Naive thymus-derived CD4-positive, alpha-beta T cell (primary cell): ENCODE measurements around the gene NDEL1. TPM values are rescaled to one million over a fixed set of nuclear protein-coding genes. Genes with fewer than 3 reads are reported as not detected.
"Not testable (repeated sequence)": the region's sequence is repeated elsewhere in the genome, so short reads cannot be mapped to it uniquely, and the experiment has no call there.

Experiments used
- ATAC-seq: fragments of 150-1000 bp; cut with Tn5 transposase; 2 replicates; pipeline ENCODE4 v1.10.0; 2021; ENCODE audit warnings: mild to moderate bottlenecking, moderate library complexity
- CTCF ChIA-PET: fragments of 350-600 bp; sonication (Branson Sonifier 250); formaldehyde crosslinking; loops from one replicate; lab custom pipeline; 2021; ENCODE audit warnings: antibody characterized with exemption; lab: Charles Lee
- POLR2A ChIA-PET: fragments of 350-600 bp; sonication (Branson Sonifier 250); formaldehyde crosslinking; loops from one replicate; lab custom pipeline; 2021; ENCODE audit warnings: antibody characterized with exemption, inconsistent platforms; lab: Charles Lee
- DNase-seq, 9 donors: peaks; one replicate each; pipeline versions ENCODE4 v3.0.0 to v3.0.0-alpha.2; 2020 to 2022; ENCODE audit warnings: mixed read lengths in 1 of 9
- H3K27ac ChIP-seq: one replicate; pipeline ENCODE4 v1.7.0; 2013; ENCODE audit warnings: mild to moderate bottlenecking, low read depth, low read length, moderate library complexity
- H3K27me3 ChIP-seq, 2 donors: one replicate each; pipeline ENCODE4 v1.7.0; 2013; ENCODE audit warnings: low read length in 2 of 2, mild to moderate bottlenecking in 2 of 2, moderate library complexity in 2 of 2; ENCODE audit not compliant: control insufficient read depth in 2 of 2, insufficient read depth in 2 of 2
- H3K36me3 ChIP-seq, 3 experiments: 1 replicate in 2 of 3; 2 replicates in 1 of 3; pipeline ENCODE4 v1.7.0; 2013; ENCODE audit warnings: low read length in 3 of 3, mild to moderate bottlenecking in 3 of 3, moderate library complexity in 1 of 3; ENCODE audit not compliant: insufficient read depth in 3 of 3, control insufficient read depth in 2 of 3
- H3K4me1 ChIP-seq, 2 donors: one replicate each; pipeline ENCODE4 v1.7.0; 2013; ENCODE audit warnings: low read length in 2 of 2, mild to moderate bottlenecking in 2 of 2, moderate library complexity in 1 of 2; ENCODE audit not compliant: control insufficient read depth in 2 of 2, insufficient read depth in 2 of 2
- H3K4me3 ChIP-seq: 2 replicates; pipeline ENCODE4 v1.7.0; 2013; ENCODE audit warnings: mild to moderate bottlenecking, low read length
- H3K9me3 ChIP-seq, 3 experiments: 1 replicate in 2 of 3; 2 replicates in 1 of 3; pipeline ENCODE4 v1.7.0; 2013; ENCODE audit warnings: low read length in 3 of 3; ENCODE audit not compliant: control insufficient read depth in 2 of 3
- H3K27ac Mint-ChIP-seq, 9 donors: one replicate each; pipeline ENCODE4 v1.8.0; 2020 to 2022; ENCODE audit warnings: mixed read lengths in 9 of 9, mild to moderate bottlenecking in 8 of 9, moderate library complexity in 5 of 9, inconsistent platforms in 2 of 9
- H3K27me3 Mint-ChIP-seq, 5 donors: one replicate each; pipeline ENCODE4 v1.8.0; 2021 to 2022; ENCODE audit warnings: mixed read lengths in 5 of 5, mild to moderate bottlenecking in 1 of 5
- H3K36me3 Mint-ChIP-seq, 5 donors: one replicate each; pipeline ENCODE4 v1.8.0; 2020 to 2022; ENCODE audit warnings: mixed read lengths in 5 of 5, mild to moderate bottlenecking in 3 of 5, inconsistent platforms in 1 of 5
- H3K4me1 Mint-ChIP-seq, 7 donors: one replicate each; pipeline ENCODE4 v1.8.0; 2020 to 2022; ENCODE audit warnings: mixed read lengths in 7 of 7, mild to moderate bottlenecking in 3 of 7, inconsistent platforms in 1 of 7
- H3K4me3 Mint-ChIP-seq, 10 donors: one replicate each; pipeline ENCODE4 v1.8.0; 2020 to 2022; ENCODE audit warnings: mild to moderate bottlenecking in 10 of 10, mixed read lengths in 10 of 10, moderate library complexity in 6 of 10, inconsistent platforms in 2 of 10
- H3K9me3 Mint-ChIP-seq, 11 donors: one replicate each; pipeline ENCODE4 v1.8.0; 2020 to 2022; ENCODE audit warnings: mixed read lengths in 11 of 11, mild to moderate bottlenecking in 4 of 11, inconsistent platforms in 1 of 11, moderate library complexity in 1 of 11
- intact Hi-C, 2 donors: fragments of 100-400 bp; cut with micrococcal nuclease; formaldehyde crosslinking; loops; one replicate each; pipeline ENCODE4 v1.15.1; 2023
- polyA plus RNA-seq, 2 donors: library from polyadenylated mRNA; unstranded; fragments of 300-500 nt; fragmentation: Illumina TruSeq; gene quantifications; one replicate each; pipeline ENCODE4 v1.2.3, GENCODE V29; 2021
- total RNA-seq, 6 experiments: library from RNA in 5 of 6; stranded (reverse) in 5 of 6; gene quantifications; 1 replicate in 5 of 6; 2 replicates in 1 of 6; pipeline ENCODE4 v1.2.3 and lab custom pipeline; 2021 to 2026

Gene NDEL1
- total and polyA plus RNA-seq, 7 experiments from 2014 or later, result 53.7 to 274 (median 108) TPM

GRCh38 chr17:8392674-8393469 lies 42.8 kb upstream of the NDEL1 start:
- intact Hi-C loops, result loop anchor here in 1 of 2 donors (1.0 kb wide), 1 partner anchor 10 kb away; the partner anchor contains the start of gene RPL26
- Histone ChIP-seq H3K27ac (peak overlapping the region; percentile 31), H3K9me3 (no peaks in the 10 kb centered on the region), H3K4me1 (peaks cover 14 to 19% of the 10 kb centered on the region in 2 donors), H3K36me3 (no peaks in the 10 kb centered on the region), H3K27me3 (no peaks in the 10 kb centered on the region), H3K4me3 (no peak overlapping the region)
- Mint-ChIP-seq H3K4me1 (peaks cover 7 to 19% (median 12%) of the 10 kb centered on the region in 7 donors), H3K4me3 (no peak overlapping the region), H3K27ac (peak overlapping the region in 6 of 9 donors; percentile 78 to 95 (median 90)), H3K9me3 (no peaks in the 10 kb centered on the region), H3K27me3 (peaks cover 0 to 23% (median 5%) of the 10 kb centered on the region in 5 donors), H3K36me3 (peaks cover 0 to 3% (median 0%) of the 10 kb centered on the region in 5 donors)
- ATAC-seq, result no peak
- DNase-seq, result no peak
- ChIA-PET CTCF (interaction anchor here (0.9 to 1.0 kb wide), 2 partner anchors 9 to 16 kb away, joined by 3 to 6 read pairs; partner anchors contain the start of gene KRABD2), POLR2A (interaction anchor here (1.1 to 1.4 kb wide), 2 partner anchors 9 to 42 kb away, joined by 4 to 5 read pairs; partner anchors contain the start of gene NDEL1)

- peaks cover 12 to 14% of the 10 kb centered on the region in 2 donors for H3K4me1 ChIP-seq
- Mint-ChIP-seq H3K27me3 (peaks cover 0 to 29% (median 8%) of the 10 kb centered on the region in 5 donors), H3K4me1 (peaks cover 6 to 19% (median 11%) of the 10 kb centered on the region in 7 donors), H3K4me3 (peak overlapping the region; percentile 14 to 67 (median 38)), H3K36me3 (peaks cover 0 to 3% (median 0%) of the 10 kb centered on the region in 5 donors), H3K9me3 (no peaks in the 10 kb centered on the region), H3K27ac (peak overlapping the region; percentile 73 to 95 (median 88))
- no peaks in the 10 kb centered on the region for H3K27me3 ChIP-seq
- ATAC-seq (peak; percentile 95), DNase-seq (peak in 7 of 9 donors; percentile 42 to 65 (median 60))
- ChIA-PET POLR2A (interaction anchor here (0.6 to 1.4 kb wide), 5 partner anchors 10 to 146 kb away, joined by 3 to 5 read pairs (median 4); partner anchors contain the start of genes CTC1, KRABD2 and NDEL1), CTCF (interaction anchor here (0.9 to 1.0 kb wide), 2 partner anchors 10 to 17 kb away, joined by 3 to 6 read pairs; partner anchors contain the start of gene KRABD2)
- H3K36me3 ChIP-seq, result no peaks in the 10 kb centered on the region
- no peak overlapping the region for H3K4me3 ChIP-seq
- peak overlapping the region; percentile 32 for H3K27ac ChIP-seq
- H3K9me3 ChIP-seq, result no peaks in the 10 kb centered on the region
- intact Hi-C loops, result loop anchor here in 1 of 2 donors (1.0 kb wide), 1 partner anchor 10 kb away; the partner anchor contains the start of gene RPL26
Observed at GRCh38 chr17:8393470-8394231, 42.0 kb upstream of the NDEL1 start.

- ChIA-PET CTCF (interaction anchor here (0.6 to 0.7 kb wide), 2 partner anchors 11 to 464 kb away, joined by 3 to 7 read pairs; no protein-coding TSS in a partner anchor), POLR2A (interaction anchor here (0.6 to 0.9 kb wide), 3 partner anchors 12 to 147 kb away, joined by 3 to 4 read pairs (median 3); partner anchors contain the start of genes CTC1 and KRABD2)
- intact Hi-C loops, DNase-seq, H3K27ac ChIP-seq, H3K4me3 ChIP-seq, H3K27me3 ChIP-seq, H3K4me3 Mint-ChIP-seq, H3K9me3 ChIP-seq, H3K36me3 Mint-ChIP-seq, H3K36me3 ChIP-seq, H3K9me3 Mint-ChIP-seq, ATAC-seq: not testable (repeated sequence)
- H3K4me1 ChIP-seq, result peaks cover 12 to 14% of the 10 kb centered on the region in 2 donors
- Mint-ChIP-seq H3K27ac (peak overlapping the region in 3 of 9 donors; percentile 81 to 95 (median 87)), H3K27me3 (peaks cover 0 to 29% (median 8%) of the 10 kb centered on the region in 5 donors), H3K4me1 (peaks cover 6 to 19% (median 11%) of the 10 kb centered on the region in 7 donors)
Observed at GRCh38 chr17:8394497-8394896, 41.2 kb upstream of the NDEL1 start.

GRCh38 chr17:8397636-8398035 lies 38.0 kb upstream of the NDEL1 start, which contains the start of gene RNF222:
Gene RNF222 (minus strand): TSS chr17:8397827. CDS start chr17:8393461, 4,366 bp downstream.
- Mint-ChIP-seq H3K4me1 (peaks cover 6 to 19% (median 11%) of the 10 kb centered on the region in 7 donors), H3K36me3 (peaks cover 0 to 1% (median 0%) of the 10 kb centered on the region in 5 donors), H3K27ac (peak within 1 kb of the TSS in 3 of 9 donors; percentile 9 to 66 (median 63)), H3K4me3 (peak within 1 kb of the TSS in 1 of 10 donors; percentile 47), H3K9me3 (no peaks in the 10 kb centered on the region), H3K27me3 (peaks cover 10 to 38% (median 29%) of the 10 kb centered on the region in 5 donors)
- Histone ChIP-seq H3K27me3 (no peaks in the 10 kb centered on the region), H3K27ac (no peak within 1 kb of the TSS), H3K4me1 (peaks cover 12 to 14% of the 10 kb centered on the region in 2 donors), H3K36me3 (no peaks in the 10 kb centered on the region), H3K9me3 (no peaks in the 10 kb centered on the region), H3K4me3 (no peak within 1 kb of the TSS)
- ChIA-PET CTCF (interaction anchor here (0.6 kb wide), 1 partner anchor 72 kb away, joined by 5 read pairs; no protein-coding TSS in a partner anchor), POLR2A (no interaction called here)
- no peak for DNase-seq
- no peak for ATAC-seq
- intact Hi-C loops, result no loop called here

- Mint-ChIP-seq H3K9me3 (peaks cover 0 to 3% (median 0%) of the 10 kb centered on the region in 11 donors), H3K27ac (no peak overlapping the region), H3K4me1 (peaks cover 0 to 12% (median 4%) of the 10 kb centered on the region in 7 donors), H3K36me3 (peaks cover 0 to 3% (median 0%) of the 10 kb centered on the region in 5 donors), H3K4me3 (no peak overlapping the region), H3K27me3 (peaks cover 10 to 42% (median 36%) of the 10 kb centered on the region in 5 donors)
- ChIA-PET POLR2A (no interaction called here), CTCF (no interaction called here)
- intact Hi-C loops, result no loop called here
- DNase-seq (no peak), ATAC-seq (no peak)
- Histone ChIP-seq H3K36me3 (no peaks in the 10 kb centered on the region), H3K27me3 (no peaks in the 10 kb centered on the region), H3K9me3 (no peaks in the 10 kb centered on the region), H3K4me1 (peaks cover 2 to 3% of the 10 kb centered on the region in 2 donors), H3K27ac (no peak overlapping the region), H3K4me3 (no peak overlapping the region)
Observed at GRCh38 chr17:8398980-8399379, 36.7 kb upstream of the NDEL1 start.

GRCh38 chr17:8401107-8401506 lies 34.6 kb upstream of the NDEL1 start:
- Mint-ChIP-seq H3K27me3 (peaks cover 10 to 44% (median 32%) of the 10 kb centered on the region in 5 donors), H3K36me3 (peaks cover 0 to 3% (median 0%) of the 10 kb centered on the region in 5 donors), H3K4me1 (no peaks in the 10 kb centered on the region), H3K4me3 (no peak overlapping the region), H3K27ac (no peak overlapping the region), H3K9me3 (peaks cover 0 to 3% (median 0%) of the 10 kb centered on the region in 11 donors)
- H3K4me3 ChIP-seq, result no peak overlapping the region
- ChIA-PET POLR2A (no interaction called here), CTCF (no interaction called here)
- no peaks in the 10 kb centered on the region for H3K9me3 ChIP-seq
- DNase-seq (no peak), ATAC-seq (no peak)
- no peaks in the 10 kb centered on the region for H3K4me1 ChIP-seq
- no peak overlapping the region for H3K27ac ChIP-seq
- no peaks in the 10 kb centered on the region for H3K27me3 ChIP-seq
- intact Hi-C loops, result no loop called here
- no peaks in the 10 kb centered on the region for H3K36me3 ChIP-seq
